GM03348 (cell line): ENCODE results near the gene ST3GAL4.
A peak's percentile ranks its signal among the peaks of the same experiment; 100 is the strongest.

Experiments used
- DNase-seq: peaks from one replicate; pipeline ENCODE4 v3.0.0; 2012; ENCODE audit warnings: low spot score

The ST3GAL4 gene

DNA sequence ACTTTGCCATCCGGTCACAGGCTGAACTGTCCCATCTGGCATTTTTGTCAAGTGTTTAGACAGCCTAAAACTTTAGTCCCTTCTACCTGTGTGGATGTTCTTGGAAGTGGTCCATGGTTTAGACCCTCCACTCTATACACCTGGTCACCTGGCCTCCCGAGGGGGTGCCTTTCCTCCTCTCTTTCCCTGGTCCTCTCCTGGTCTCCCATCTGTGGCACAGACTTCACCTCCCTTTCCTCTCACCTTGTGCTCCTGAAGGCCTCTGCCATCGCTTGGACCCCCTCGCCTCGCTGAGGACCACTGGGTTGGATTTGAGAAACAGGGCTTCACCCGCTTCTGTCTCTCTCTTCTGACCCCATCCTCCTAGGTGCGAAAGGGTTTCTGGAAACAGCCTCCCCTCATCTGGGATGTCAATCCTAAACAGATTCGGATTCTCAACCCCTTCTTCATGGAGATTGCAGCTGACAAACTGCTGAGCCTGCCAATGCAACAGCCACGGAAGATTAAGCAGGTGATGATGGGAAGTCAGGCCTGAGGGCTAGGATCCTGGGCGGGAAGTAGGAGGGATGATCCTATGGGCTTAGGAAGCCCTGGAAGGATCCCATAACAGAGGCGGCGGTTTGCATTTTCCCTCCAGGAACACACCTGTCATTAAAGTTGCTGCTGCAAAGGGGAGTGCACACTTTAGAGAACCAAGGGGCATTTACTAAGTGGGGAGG is 53.6 kb downstream of the ST3GAL4 start:
- no peak for DNase-seq

DNA sequence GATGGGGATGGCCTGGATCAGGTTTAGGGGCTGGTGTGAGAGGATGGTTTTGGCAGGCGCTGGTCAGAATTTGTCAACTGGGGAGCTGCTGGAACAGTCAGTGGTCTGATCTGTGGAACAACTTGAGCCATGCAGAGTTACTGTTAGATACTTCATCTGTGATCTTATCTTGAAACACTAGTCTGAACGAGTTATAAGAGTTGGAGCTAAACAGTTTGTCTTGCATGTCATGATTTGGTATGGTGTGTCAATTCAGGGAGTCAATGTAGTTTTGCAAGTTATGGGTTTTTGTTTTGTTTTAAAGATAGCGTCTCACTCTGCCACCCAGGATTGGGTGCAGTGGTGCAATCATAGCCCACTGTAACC is 54.1 kb downstream of the ST3GAL4 start:
- DNase-seq: no peak

DNA sequence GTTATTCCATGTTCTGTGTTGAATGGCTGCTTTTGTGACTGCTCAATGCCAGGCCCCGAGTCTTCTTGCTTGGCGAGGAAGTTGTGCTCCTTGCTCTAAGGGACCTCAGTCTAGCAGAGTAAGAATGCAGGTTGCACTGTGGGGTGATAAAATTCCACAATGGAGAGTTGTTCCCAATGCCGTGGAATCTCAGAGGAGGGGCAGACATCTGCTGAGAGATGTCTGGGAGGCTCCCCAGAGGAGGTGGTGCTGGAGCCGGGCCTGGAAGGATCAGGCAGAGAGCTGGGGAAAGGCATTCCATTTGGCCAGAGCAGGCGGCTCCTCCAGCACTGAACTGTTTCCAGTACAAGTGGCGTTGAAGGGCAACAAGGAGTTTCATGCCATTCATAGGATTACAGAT is 55.2 kb downstream of the ST3GAL4 start:
- DNase-seq: peak; percentile 90

DNA sequence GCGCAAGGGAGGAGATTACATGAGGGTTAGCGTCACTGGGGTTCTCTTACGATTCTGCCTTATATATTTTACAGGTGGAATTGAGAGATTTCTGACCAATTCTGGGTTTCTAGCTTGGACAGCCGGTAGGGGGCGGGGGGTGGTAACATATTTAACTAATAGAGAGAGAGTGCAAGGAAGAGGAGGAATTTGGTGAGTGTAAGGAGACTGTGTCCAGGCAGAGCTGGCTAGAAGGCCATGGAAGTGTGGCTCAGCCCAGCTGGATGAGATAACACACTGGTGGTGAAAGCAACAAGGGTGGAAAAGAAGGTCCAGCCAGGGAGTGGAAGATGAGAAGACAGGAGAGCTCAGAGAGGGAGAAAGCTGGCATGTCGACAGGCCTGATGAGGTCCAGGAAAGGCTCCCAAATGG is 56.5 kb downstream of the ST3GAL4 start:
- DNase-seq: peak; percentile 39

DNA sequence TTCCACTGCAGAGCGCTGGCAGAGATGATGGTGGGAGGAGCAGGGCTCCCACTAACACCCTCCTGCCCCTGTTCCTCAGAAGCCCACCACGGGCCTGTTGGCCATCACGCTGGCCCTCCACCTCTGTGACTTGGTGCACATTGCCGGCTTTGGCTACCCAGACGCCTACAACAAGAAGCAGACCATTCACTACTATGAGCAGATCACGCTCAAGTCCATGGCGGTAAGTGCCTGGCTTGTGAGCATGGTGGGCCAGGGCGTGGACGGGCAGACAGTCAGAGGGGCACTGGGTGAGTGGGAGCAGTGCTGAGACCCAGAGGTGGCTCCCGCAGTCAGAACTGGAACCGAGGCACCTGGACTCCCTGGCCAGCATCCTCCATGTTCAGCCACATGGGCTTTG is 57.9 kb downstream of the ST3GAL4 start:
- DNase-seq: no peak

DNA sequence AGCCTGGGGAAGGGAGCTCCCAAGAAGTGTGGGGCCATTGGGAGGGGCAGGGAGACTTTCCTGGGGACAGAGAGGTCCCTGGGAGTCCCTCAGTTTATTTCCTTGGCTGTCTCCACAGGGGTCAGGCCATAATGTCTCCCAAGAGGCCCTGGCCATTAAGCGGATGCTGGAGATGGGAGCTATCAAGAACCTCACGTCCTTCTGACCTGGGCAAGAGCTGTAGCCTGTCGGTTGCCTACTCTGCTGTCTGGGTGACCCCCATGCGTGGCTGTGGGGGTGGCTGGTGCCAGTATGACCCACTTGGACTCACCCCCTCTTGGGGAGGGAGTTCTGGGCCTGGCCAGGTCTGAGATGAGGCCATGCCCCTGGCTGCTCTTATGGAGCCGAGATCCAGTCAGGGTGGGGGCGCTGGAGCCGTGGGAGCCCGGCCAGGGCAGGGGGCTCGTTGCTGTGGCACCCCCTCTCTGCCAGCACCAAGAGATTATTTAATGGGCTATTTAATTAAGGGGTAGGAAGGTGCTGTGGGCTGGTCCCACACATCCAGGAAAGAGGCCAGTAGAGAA is 58.4 kb downstream of the ST3GAL4 start:
- DNase-seq: no peak

DNA sequence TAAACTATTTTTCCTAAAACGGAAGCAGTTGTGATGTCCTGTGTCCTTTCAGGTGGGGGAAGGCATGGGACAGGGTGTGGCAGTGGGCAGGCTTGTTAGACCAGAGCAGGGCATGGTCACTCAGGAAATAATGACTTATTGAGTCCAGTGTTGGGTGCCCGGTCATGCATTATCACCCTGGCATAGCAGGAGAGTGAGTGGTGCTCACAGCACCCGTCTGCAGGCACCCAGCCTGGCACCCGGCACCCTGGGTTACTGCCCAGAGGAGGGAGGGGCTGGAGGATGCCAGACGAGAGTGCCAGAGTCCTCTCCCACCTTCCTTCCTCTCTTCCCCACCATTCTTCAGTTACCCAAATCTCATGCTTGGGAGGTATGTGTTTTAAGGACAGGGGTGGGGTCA is 59.1 kb downstream of the ST3GAL4 start:
- DNase-seq: no peak

DNA sequence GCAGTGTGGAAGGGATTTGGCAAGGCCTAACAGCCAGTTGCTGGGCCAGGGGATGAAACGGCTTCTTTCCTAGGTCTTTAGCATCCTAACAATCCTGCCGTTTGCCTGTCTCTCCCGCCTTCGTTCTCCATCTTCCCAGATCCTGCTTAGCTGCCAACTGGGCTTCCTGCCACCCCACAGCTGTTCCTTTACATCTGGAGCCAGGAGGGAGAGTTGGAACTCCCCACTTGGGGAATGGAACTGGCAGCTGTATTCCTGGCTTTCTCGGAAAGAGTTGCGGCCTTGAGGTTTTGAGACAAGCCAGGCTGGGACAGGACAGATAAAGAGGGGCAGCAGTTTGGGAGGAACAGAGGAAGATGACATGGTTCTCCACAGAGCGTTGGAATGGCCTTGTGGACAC is 59.6 kb downstream of the ST3GAL4 start:
- peak; percentile 76 for DNase-seq

DNA sequence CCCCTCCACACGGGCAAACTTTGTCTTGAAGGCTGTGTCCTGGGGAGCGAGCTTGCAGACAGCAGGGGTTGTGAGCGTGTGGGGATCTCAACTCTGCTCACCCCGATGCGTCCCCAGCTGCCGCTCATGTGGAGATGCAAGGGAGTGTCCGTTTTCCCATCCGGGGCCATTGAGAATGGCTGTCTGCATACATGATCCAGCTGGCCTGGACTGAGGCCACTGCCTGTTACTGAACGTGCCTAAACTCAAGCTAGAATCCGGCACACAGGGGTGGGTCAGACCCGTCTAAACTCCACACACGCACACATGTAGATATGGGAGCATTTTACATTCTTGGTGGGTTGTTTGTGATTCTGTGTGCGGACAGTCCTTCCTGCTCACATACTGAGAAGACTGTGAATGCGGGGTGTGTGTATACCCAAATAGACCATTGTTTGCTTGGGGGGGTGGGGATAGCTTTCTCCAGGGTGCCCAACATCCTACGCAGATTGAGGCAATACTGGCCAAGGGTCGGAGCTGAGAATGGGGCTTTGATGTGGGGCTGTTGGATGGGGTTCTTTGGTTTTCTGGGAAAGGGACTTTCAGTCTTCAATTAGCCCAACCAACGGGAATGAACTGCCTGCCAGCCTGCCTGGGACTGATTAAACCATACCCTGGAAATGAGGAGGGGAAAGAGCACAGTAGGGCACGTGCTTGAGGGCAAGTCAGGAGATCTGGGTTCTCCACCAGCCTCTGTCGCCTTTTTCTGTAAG is 60.4 kb downstream of the ST3GAL4 start:
- no peak for DNase-seq

DNA sequence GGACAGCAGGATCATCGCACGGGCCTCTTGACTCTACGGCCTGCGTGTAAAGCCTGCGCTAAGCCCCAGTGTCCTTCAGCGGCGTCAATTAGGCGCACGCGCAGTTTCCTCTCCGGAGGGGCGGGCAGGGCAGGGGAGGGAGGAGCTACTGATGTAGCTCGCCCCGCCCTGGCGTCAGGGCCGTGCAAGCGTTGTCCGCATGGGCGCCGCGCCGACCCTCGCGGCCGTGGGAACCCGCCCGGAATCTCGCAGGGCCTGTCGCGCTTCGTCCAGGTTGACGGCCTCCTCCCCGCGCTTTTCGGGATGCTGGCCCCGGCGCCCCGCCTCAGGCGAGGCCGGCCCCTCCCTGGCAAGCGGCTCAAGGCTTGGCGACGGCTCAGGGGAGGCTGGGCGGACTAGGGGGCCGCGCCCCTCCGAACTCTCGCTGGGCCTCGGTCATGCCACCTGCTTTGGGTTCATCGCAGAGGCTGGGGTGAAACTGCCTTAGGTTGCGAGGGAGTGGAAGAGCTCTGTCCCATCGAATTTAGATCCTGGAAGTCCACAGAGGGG is 61.1 kb downstream of the ST3GAL4 start:
- peak; percentile 96 for DNase-seq

DNA sequence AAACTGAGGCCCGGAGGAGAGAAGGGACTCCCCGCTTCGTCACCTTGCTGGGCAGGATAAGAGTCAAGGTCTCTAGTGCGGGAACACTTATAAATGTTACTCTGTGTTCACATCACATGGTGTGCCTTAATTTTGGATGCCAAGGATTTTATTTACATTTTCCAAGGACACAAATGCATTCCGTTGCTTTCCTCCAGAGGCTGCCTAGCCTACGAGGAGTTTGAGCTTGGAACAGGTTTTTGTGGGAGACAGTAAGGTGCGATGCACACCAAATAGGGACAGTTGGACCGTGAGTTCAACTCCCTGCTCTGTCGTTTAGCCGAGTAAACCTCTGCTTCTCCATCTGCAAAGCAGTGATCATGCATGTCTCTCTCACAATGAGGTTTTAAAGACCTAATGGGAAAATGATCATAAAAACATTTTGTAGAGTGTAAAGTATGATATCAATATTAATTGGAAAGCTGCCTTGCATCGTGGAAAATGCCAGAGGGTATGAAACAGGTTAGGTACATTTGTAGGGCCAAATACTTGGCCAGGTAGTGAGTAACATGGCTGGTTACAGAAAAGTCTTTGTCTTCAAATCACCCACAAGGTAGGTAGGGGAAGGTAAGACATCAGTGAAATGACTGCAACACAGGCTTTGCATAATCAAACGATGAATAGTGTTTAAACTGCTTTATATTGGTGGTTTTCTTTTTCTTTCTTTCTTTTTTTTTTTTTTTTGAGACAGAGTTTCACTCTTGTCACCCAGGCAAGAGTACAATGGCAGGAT is 61.8 kb downstream of the ST3GAL4 start:
- DNase-seq: no peak

DNA sequence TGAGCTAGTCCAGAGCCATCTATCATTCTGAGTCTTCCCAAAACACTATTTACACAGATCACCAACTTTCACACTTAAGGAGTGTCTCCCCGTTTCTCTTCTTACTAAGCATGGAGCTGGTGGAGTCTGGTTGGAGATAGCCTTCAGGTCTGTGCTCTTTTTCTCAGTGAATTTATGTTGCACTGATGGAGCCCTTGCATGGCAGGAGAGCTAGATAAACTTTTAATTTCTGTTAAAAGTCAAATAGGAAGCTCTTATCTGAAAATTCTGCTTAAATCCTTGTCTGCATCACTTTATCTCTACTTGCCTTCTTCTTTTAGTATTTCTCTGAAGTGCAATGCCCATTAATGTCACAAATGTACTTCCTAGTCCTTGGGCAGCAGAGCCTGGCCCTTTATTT is 63.4 kb downstream of the ST3GAL4 start:
- DNase-seq: no peak

DNA sequence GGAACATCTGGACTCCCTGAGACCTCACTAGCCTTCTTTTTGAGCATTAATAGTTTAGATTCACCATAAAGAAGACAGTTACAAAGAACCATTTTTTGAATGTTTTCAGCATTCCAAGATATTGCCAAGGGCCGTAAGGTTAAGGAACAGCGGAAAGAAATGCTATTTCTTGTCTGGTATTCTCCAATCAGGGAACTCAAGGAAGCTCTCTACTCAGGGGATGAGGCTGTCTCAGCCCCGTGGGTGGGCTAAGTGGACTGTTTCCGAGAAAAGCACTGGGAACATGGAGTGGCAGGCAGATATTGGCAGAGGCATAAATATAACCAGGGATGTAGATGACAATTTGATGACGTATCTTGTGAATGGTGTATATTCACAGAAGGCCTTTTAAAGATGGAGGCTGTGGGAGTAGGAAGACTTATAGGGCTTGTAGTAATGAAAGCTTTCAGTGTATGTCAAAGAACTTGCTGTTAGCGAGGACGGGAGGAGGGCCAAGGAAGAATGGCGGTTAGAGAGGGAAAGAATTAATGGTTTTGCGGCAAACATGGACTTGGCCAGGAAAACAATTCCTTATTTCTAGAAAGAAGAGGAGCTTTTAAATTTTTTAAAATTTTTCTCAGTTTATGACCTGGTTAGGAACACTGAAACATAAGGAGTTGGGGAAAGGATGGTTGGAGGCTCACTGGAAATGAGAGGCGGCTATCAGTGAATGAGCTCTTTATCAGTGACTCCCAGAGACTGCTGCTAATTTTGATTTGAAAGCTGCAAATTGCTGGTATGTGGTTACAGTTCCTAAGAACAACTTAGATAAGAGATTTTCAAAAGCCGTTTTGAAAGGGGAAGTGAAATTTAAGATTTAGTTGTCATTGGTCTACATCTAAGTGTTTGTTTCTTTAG is 64.6 kb downstream of the ST3GAL4 start:
- DNase-seq: no peak

DNA sequence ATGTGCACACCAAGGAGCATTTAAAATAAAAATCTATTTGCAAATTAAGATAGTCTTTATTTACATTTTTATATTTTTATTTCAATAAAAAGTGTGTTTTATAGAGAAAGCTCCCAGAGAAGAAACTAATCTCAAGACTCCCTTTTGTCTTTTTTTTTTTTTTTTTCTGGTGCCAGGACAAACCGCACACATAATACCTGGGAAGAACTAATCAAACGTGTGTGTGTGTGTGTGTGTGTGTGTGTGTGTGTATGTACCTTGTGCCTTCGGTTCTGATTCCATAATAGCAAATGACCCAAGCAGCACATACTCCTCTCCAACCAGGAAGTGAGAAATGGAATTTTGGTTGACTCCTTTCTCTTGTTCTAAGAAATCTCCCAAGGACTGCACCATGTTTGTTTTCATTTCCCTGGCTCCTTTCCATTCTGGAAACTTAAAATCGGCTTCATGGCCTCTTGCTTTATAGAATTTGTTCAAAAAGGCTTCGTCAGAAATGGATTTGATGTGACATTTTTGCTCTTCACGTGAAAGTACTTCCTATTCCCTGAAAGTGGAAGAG is 65.3 kb downstream of the ST3GAL4 start:
- no peak for DNase-seq

DNA sequence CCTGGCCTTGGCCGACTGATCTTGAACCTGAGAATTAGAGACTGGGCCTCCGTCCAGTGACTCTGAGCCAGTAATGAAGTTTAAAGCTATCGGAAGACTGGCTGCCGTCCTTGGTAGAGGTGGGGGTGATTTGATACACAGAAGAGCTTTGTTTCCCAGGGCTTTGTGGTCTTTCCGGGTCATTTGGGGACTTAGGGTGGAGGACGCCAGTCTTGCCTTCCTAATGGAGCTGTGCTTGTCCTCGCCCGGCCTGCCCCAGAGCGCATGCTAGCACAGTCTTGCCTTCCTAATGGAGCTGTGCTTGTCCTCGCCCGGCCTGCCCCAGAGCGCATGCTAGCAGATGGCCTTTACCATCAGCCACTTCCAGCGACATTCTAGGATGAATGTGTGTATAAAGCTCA is 65.8 kb downstream of the ST3GAL4 start:
- no peak for DNase-seq

DNA sequence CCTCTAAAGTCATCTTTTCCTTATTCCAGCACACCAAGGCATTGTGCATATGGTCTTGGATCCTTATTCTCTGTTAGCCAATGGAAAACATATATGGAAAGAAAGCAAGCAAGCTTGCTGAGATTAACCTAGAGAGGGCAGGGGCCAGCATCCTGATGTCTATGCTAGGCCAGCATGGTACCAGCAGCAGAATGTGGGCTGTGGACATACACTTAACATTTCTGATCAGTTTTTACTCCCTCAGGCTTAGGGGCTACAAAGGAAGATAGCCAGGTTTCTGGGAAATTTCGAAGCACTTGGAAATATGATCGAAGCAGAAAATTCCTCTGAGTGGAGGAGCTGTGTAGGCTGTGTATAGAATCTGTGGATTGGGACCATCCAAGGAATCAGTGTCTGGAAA is 67.0 kb downstream of the ST3GAL4 start:
- DNase-seq: no peak

DNA sequence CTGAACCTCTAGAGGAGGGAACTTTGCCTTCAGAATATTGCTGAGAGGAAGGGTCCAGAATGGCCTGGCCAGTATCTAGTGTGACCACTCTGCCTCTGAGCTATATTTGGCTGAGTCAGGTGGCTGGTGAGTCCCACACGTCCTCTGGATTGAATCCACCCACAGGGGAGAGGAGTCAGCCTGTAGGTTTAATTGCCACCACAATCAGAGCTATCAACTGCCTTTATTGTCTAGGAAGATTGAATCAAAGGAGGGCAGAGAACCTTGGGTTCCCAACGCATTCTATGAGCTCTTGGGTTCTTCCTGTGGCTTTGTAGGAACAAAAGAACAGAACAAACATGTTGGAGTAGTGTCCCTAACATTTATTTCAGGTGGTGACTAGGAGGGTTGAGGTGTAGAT is 67.7 kb downstream of the ST3GAL4 start:
- DNase-seq: no peak

DNA sequence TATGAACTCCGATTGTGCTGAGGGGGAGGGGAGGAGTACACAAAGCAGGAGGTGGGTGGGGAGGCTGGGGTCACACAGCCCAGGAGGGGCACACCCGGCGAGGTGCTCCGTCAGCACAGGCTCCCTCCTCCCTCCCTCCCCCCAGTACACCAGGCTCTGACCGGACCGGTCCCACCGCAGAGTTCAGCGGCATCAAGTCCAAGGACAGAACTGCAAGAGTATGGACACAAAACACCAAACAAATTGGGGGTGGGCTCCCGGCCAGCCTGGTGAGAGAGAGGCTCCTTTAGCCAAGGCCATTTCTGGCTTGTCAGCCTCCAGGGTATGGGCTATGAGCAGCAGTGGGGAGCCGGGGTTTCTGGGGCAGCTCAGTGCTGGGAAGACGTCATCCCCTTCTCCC is 68.3 kb downstream of the ST3GAL4 start:
- DNase-seq: no peak

DNA sequence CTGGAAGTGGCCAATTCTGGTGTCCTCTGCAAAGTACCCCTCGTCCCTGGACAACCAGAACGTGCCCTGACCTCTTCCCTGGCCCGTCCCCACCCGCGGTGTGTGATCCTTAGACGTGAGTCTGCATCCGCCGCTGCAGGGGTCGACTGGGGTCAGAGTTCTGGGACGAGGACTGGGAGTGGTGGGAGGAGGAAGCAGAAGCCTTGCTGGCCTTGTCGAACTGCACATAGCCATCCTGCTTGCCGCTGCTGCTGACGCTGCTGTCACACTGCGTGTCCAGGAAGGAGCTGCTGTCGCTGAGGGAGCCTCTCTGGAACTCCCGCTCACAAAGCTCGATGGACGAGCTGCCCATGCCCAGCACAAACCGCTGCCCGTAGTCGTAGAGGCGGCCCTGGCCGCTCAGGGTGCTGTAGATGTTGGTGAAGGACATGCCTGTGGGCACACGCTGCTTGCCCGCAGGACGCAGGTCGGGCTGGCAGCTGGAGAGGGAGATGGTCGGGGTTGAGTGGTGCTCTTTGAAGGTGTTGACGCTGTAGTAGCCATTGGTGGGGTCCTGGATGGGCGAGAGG is 69.1 kb downstream of the ST3GAL4 start:
- DNase-seq: no peak

DNA sequence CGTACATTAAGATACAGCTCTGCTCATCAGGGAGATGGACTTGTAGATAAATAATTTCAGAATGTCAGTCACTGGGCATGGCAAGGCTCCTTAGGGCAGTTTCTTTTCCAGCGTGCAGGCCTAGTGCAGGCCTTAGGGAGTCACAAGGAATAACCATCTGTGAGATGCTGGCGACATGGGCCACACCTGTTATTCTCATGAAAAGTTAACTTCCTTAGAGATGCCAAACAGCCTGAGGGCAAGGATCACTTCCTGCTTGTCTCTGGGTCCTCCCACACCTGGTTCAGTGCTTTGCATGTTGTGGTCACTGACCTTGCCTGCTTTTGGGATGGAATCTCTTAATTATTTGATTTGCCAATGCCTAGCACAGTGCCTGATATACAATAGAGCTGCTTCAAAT is 70.6 kb downstream of the ST3GAL4 start:
- no peak for DNase-seq
